HG02970 (cell line): ENCODE measurements around the gene SLC25A10.

ENCODE experiments used
- ATAC-seq: cut with Tn5 transposase; IDR thresholded peaks from one replicate; pipeline ENCODE4 v1.9.1; 2021; ENCODE audit warnings: mild to moderate bottlenecking, moderate library complexity, moderate number of reproducible peaks; ENCODE audit not compliant: unreplicated experiment, low FRiP score

Gene SLC25A10

GRCh38 chr17:81741049-81741593 lies 29.0 kb downstream of the SLC25A10 start:
- ATAC-seq, result no peak

- ATAC-seq, result no peak
Observed at GRCh38 chr17:81741594-81742452, 29.7 kb downstream of the SLC25A10 start.
